ENCODE results near the gene AGAP1.

The AGAP1 gene

GRCh38 chr2:235498541-235498940, 4.7 kb downstream of the AGAP1 start:
- TF ChIP-seq CTCF (IDR thresholded peaks at IDR 0.05), result no peak

GRCh38 chr2:235498946-235499812, 5.3 kb downstream of the AGAP1 start:
- no peak for TF ChIP-seq CTCF (IDR thresholded peaks at IDR 0.05)

GRCh38 chr2:235500110-235500760, 6.4 kb downstream of the AGAP1 start:
- no peak for TF ChIP-seq CTCF (IDR thresholded peaks at IDR 0.05)

- no peak for TF ChIP-seq CTCF (IDR thresholded peaks at IDR 0.05)
These were observed 7.2 kb downstream of the AGAP1 start for GRCh38 chr2:235500761-235501672.

- no peak for TF ChIP-seq CTCF (IDR thresholded peaks at IDR 0.05)
These were observed 7.8 kb downstream of the AGAP1 start for GRCh38 chr2:235501673-235502031.

- TF ChIP-seq CTCF (IDR thresholded peaks at IDR 0.05), result no peak
These were observed 8.5 kb downstream of the AGAP1 start for GRCh38 chr2:235502336-235502735.

- TF ChIP-seq CTCF (IDR thresholded peaks at IDR 0.05), result no peak
These were observed 10.8 kb downstream of the AGAP1 start for GRCh38 chr2:235504441-235505180.

Data from LNCAP (cell line).